ENCODE measurements around the gene PCGF1.
A peak's percentile ranks its signal among the peaks of the same experiment; 100 is the strongest.

The PCGF1 gene

GRCh38 chr2:74512744-74513604, 5.5 kb upstream of the PCGF1 start:
- Histone ChIP-seq H2AFZ (no peak overlapping the region), H3K36me3 (ENCODE audit: control insufficient read depth, insufficient read depth, low read length) (no peaks in the 10 kb centered on the region), H3K4me3 (ENCODE audit: low read depth, low read length) (no peak overlapping the region), H3K9ac (no peak overlapping the region), H3K4me1 (peaks cover 4% of the 10 kb centered on the region), H3K4me2 (ENCODE audit: low read length) (no peak overlapping the region), H3K79me2 (no peaks in the 10 kb centered on the region), H3K9me3 (ENCODE audit: control insufficient read depth, low read length) (no peaks in the 10 kb centered on the region), H3K27me3 (ENCODE audit: control insufficient read depth, insufficient read depth, low read length) (no peaks in the 10 kb centered on the region), H3K27ac (no peak overlapping the region)
- TF ChIP-seq, protein P1, sequence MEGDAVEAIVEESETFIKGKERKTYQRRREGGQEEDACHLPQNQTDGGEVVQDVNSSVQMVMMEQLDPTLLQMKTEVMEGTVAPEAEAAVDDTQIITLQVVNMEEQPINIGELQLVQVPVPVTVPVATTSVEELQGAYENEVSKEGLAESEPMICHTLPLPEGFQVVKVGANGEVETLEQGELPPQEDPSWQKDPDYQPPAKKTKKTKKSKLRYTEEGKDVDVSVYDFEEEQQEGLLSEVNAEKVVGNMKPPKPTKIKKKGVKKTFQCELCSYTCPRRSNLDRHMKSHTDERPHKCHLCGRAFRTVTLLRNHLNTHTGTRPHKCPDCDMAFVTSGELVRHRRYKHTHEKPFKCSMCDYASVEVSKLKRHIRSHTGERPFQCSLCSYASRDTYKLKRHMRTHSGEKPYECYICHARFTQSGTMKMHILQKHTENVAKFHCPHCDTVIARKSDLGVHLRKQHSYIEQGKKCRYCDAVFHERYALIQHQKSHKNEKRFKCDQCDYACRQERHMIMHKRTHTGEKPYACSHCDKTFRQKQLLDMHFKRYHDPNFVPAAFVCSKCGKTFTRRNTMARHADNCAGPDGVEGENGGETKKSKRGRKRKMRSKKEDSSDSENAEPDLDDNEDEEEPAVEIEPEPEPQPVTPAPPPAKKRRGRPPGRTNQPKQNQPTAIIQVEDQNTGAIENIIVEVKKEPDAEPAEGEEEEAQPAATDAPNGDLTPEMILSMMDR (IDR thresholded peaks at IDR 0.05), result no peak

- Histone ChIP-seq H3K9ac (no peak overlapping the region), H3K4me1 (peaks cover 10% of the 10 kb centered on the region)
- TF ChIP-seq, protein P1 (IDR thresholded peaks at IDR 0.05), result no peak
These were observed 3.9 kb upstream of the PCGF1 start for GRCh38 chr2:74511104-74511989.

DNA sequence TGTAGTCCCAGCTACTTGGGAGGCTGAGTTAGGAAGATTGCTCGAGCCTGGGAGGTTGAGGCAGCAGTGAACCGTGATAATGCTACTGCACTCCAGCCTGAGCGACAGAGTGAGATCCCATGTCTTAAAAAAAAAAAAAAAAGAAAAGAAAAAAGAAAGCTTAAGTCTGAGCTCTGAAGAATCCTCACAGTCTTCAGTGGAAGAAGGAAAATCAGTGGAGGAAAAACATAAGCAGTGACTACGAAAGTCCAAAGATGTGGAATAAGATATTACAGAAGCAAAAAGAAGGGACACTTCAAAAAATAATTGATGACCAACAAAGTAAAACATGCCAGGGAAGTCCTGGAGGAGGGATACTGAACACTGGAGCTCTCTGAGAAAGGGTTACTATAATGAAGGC, 2.8 kb upstream of the PCGF1 start:
- Histone ChIP-seq H3K9me3 (ENCODE audit: control insufficient read depth, low read length) (no peaks in the 10 kb centered on the region), H3K4me2 (ENCODE audit: low read length) (no peak overlapping the region), H3K9ac (no peak overlapping the region), H3K27ac (no peak overlapping the region), H3K27me3 (ENCODE audit: control insufficient read depth, insufficient read depth, low read length) (no peaks in the 10 kb centered on the region), H3K36me3 (ENCODE audit: control insufficient read depth, insufficient read depth, low read length) (no peaks in the 10 kb centered on the region), H3K4me1 (peaks cover 17% of the 10 kb centered on the region), H3K4me3 (ENCODE audit: low read depth, low read length) (no peak overlapping the region), H2AFZ (peak overlapping the region; percentile 8), H3K79me2 (peaks cover 4% of the 10 kb centered on the region)
- TF ChIP-seq, protein P1 (IDR thresholded peaks at IDR 0.05), result no peak

More at GRCh38 chr2:74511104-74511989, 3.9 kb upstream of the PCGF1 start:
- Histone ChIP-seq H3K79me2 (peaks cover 4% of the 10 kb centered on the region), H3K27ac (no peak overlapping the region), H3K4me2 (ENCODE audit: low read length) (no peak overlapping the region), H3K4me3 (ENCODE audit: low read depth, low read length) (no peak overlapping the region), H2AFZ (no peak overlapping the region), H3K9me3 (ENCODE audit: control insufficient read depth, low read length) (no peaks in the 10 kb centered on the region), H3K36me3 (ENCODE audit: control insufficient read depth, insufficient read depth, low read length) (no peaks in the 10 kb centered on the region), H3K27me3 (ENCODE audit: control insufficient read depth, insufficient read depth, low read length) (no peaks in the 10 kb centered on the region)

DNA sequence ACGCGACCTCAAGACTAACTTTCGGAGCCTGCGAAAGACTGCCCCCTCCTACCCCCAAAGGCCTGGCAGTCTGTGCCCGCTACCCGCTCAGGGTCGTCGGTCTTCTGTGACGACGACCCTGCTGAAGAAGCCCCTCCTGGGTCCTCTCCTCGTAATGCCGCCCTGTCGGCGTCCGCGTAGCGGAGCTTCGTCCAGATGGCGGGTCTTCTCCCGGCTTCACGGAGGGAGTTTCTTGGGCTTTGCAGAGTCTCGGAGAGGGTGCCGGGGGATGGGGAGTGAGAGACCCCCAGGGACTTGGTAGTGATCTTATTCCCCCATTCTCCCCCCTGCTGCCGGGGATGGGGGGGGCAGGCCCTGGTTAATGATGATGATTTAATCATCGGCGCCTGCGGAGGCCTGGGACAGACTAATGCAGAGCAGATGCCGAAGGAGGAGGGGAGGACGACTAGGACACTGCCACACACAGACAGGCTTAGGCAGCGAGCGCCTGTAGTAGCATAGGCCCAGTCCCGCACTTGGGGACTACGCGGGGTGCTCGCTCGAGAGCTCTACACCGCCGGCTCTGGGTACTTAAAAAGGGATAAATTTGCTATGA, 528 bp upstream of the PCGF1 start:
- Histone ChIP-seq H3K4me3 (ENCODE audit: low read depth, low read length) (peak overlapping the region; percentile 91), H3K4me1 (peaks cover 17% of the 10 kb centered on the region), H3K27me3 (ENCODE audit: control insufficient read depth, insufficient read depth, low read length) (no peaks in the 10 kb centered on the region), H3K9ac (no peak overlapping the region), H3K4me2 (ENCODE audit: low read length) (peak overlapping the region; percentile 89), H3K36me3 (ENCODE audit: control insufficient read depth, insufficient read depth, low read length) (no peaks in the 10 kb centered on the region), H3K9me3 (ENCODE audit: control insufficient read depth, low read length) (no peaks in the 10 kb centered on the region), H3K27ac (peak overlapping the region; percentile 98), H2AFZ (peak overlapping the region; percentile 99), H3K79me2 (peaks cover 4% of the 10 kb centered on the region)
- TF ChIP-seq, protein P1 (IDR thresholded peaks at IDR 0.05), result no peak
